Right ventricle myocardium superior (tissue), 1 donor: ENCODE data around the gene CDR2. TPM values are rescaled to one million over a fixed set of nuclear protein-coding genes. Genes with fewer than 3 reads are reported as not detected.
"Not testable (repeated sequence)": the region's sequence is repeated elsewhere in the genome, so short reads cannot be mapped to it uniquely, and the experiment has no call there.

Experiments used
- ATAC-seq: fragments of 200-7000 bp; cut with Tn5 transposase; one replicate; pipeline ENCODE4 v1.9.1; 2020; ENCODE audit warnings: mild to moderate bottlenecking; ENCODE audit not compliant: poor library complexity
- DNase-seq: peaks from one replicate; pipeline ENCODE4 v3.0.0-alpha.2; 2020
- intact Hi-C: fragments of 100-400 bp; cut with DNase I; formaldehyde crosslinking; loops from one replicate; pipeline ENCODE4 v1.11.2; 2022
- total RNA-seq: library from RNA; stranded (reverse); fragmentation: NEBNext Ultra II Directional; extraction: Animal tissue kit (Norgen Biotek cat#: 25700); gene quantifications from one replicate; pipeline ENCODE4 v1.2.1, GENCODE V29; 2021
- donor health status: DM: no; HTN: yes; CAD: no; lungs with severe emphysema.

CDR2 gene
- total RNA-seq, 1 donor from 2014 or later = 5.2 TPM

DNA sequence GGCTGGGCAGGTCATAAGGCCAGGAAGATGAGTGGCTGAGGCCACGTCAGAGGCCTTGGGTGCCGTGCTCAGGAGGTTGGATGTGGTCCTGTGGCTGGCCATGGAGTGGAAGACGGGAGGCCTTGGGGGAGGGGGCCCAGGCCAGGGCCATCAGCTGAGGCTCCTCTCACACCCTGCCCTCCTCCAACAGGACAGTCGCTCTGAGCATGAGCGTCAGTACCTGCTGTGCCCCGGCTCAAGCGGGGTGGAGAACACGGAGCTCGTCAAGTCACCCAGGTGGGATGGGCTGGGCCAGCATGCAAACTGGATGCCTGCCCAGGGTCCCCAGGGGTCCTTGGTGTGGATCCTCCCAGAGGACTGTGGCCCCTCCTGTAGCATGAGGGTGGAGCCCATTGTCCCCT, 58.0 kb downstream of the CDR2 start:
- intact Hi-C loops = no loop called here
- no peak for DNase-seq
- ATAC-seq = no peak

DNA sequence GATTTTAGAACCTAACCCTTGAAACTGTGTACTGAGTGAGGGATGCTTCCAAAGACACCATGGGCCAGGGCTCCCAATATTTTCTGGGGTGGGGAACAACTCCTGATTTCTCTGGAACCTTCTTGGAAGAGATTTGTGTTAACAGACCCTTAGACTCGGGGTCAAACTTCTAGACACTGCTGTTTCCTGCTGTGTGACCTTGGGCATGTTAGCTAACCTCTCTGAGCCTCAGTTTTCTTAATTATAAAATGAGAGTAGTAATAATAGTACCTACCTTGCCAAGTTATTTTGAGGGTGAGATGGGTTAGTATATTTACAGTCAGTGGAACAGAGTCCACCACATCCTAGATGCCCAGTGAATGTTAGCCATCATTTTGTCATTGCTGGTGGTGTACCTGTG, 58.4 kb downstream of the CDR2 start:
- intact Hi-C loops = no loop called here
- DNase-seq = no peak

DNA sequence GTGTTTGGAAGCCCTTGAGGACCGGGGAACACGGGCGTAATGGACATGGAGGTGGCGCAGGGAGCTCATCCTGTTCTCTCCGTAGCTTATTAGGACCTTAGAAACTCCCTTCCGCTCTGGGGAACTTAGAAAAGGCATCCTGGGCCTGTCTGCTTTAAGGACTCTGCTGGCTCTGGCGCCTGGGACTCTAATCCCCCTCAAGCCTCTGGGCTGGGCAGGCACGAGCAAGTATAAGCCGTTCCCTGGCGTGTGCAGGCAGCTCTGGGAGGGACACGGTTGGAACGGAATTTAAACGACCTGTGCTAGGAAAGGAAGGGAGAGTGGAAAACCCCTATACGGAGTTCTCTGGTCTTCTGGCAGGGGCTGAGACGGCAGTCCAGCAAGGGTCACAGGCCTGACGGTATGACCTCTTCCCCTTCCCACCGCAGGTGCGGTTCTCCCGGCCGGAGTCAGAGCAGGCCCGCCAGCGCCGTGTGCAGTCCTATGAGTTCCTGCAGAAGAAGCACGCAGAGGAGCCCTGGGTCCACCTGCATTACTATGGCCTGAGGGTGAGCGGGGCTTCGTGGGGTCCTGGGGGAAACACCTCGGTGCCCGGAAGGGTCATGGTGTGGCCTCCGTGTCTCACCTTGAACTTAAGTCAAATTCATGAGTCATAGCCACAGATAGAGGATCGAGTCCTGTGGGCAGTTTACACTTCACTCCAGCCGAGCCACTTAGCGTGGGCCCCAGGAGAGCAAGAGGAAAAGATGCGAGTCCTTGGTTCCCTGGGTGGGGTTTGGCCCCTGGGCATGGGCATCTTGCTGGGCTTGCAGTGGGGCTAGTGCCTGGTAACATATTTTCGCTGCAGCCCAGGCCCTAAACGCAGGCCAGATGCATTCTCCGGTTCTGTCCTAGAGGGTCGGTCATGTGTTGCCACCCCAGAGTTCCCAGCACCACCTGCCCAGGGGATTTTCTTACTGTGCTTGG, 59.5 kb downstream of the CDR2 start:
- ATAC-seq = no peak
- intact Hi-C loops = no loop called here
- DNase-seq = no peak

More for the DNA sequence above, 58.4 kb downstream of the CDR2 start:
- ATAC-seq = no peak

DNA sequence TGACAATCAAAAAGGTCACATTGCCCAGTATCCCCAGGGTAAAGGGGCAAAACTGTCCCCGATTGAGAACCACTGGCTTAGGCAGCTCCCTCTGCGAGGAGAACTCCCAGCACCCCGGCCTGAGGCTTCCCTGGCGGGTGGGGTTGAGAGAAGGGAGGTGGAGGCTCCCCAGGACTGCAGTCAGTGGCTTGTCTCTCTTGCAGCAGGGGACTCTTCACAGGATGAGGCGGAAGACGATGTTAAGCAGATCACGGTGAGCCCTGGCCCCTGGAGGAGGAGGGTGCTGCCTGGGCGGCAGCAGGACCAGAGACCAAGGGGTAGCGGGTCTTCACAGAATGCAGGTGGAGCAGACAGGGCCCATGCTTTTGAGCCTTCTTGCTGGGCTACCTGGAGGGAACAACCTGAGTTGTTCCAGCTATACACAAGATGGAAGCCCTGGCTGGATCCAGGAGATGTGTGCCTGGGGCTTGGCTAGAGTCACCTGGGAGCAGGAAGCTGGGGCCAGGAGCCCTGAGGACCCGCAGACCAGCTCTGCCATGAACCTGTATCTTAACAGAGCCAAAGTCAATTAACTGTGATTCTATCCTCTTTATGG, 60.4 kb downstream of the CDR2 start:
- ATAC-seq (no peak), DNase-seq (no peak)
- intact Hi-C loops = no loop called here

DNA sequence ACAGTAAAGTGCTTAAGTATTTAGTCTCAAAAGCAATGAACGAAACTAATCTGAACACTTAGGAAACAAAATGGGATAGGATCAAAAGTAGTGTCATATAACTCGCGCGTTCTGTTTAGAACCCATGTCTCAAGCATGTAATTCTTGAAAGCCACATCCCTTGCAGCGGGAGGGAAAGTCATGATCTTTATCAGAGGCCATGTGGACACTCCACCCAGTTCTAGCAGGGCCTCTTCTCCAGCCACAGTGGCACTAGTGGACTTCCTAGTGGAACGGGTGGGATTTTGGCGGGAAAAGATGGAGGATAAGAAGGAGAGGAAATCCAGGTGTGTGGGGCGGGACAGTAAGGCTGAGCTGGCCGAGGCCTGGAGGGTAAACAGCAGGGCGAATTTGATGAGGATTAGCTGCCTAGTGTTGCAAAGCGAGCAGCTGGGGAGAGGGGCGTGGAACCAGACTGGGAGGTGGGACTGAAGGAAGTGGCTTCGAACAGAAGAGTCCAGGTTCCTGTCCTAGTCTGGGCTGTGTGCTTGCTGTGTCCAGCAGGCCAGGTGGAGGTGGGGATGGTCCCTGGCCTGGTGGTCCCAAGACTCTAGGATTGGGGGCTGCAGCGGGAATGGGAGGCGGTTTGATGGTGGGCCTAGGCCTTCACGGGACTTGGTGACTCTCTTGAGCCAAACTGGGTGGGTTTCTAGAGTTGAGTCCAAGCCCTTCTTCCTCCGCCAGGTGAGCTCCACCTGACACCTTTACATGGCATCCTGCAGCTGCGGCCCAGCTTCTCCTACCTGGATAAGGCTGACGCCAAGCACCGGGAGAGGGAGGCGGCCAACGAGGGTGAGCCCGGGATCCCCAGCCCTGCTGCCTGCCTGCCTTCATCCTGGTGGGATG, 61.3 kb downstream of the CDR2 start:
- intact Hi-C loops = no loop called here
- DNase-seq = no peak
- no peak for ATAC-seq

DNA sequence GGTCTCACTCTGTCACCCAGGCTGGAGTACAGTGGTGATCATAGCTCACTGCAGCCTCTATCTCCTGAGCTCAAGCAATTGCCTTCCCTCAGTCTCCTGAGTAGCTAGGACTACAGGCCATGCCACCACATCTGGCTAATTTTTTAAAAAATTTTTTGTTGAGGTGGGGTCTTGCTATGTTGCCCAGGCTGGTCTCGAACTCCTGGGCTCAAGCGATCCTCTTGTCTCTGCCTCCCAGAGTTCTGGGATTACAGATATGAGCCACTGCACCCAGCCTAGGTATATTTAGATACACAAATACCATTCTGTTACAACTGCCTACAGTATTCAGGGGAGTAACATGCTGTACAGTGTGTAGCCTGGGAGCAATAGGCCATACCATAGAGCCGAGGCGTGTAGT, 62.9 kb downstream of the CDR2 start:
- ATAC-seq = no peak
- intact Hi-C loops = no loop called here
- DNase-seq = no peak

DNA sequence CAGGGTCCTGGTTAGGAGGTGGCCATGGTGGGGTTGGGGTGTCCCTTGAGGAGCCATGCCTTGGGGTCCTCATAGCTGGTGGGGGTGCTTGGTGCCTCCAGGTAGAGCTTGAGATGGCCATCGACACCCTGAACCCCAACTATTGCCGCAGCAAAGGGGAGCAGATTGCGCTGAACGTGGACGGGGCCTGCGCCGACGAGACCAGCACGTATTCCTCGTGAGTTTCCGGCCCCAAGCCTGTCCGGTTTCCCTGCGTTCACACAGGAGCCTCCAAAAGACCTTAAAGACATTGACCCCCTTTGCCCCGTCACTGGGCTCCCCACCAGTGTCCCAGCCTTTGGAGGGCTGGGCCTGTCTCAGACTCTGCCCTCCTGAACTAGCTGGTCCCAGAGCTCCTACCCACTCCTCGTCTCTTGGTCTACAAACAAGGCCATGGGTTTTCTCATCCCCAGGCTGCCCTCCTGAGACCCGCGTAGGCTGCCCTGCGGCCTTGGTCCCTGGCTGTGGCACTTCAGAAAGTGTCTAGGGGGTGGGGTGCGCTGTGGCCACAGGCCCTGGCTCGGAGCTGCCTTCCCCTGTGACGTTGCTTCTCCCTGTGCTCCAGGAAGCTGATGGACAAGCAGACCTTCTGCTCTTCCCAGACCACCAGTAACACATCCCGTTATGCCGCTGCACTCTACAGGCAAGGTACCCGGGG, 65.4 kb downstream of the CDR2 start:
- DNase-seq (no peak), ATAC-seq (no peak)
- intact Hi-C loops = no loop called here

DNA sequence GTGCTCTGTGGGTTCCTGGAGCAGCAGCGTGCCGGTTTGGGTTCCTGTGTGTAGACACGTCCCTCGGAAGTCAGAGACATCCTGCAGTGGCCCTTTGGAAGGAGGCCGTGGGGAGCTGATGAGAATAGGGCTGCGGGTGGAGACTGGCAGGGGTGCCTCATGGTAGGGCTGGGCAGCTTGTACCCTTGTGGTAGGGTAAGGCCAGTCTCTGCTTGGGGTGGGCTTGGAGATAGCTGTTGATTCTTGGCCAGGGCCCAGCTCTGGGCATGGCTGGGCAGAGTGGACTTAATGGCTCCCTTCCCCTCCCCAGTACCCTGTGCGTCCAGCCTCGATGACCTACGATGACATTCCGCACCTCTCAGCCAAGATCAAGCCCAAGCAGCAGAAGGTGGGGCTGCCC, 66.6 kb downstream of the CDR2 start:
- intact Hi-C loops = no loop called here

DNA sequence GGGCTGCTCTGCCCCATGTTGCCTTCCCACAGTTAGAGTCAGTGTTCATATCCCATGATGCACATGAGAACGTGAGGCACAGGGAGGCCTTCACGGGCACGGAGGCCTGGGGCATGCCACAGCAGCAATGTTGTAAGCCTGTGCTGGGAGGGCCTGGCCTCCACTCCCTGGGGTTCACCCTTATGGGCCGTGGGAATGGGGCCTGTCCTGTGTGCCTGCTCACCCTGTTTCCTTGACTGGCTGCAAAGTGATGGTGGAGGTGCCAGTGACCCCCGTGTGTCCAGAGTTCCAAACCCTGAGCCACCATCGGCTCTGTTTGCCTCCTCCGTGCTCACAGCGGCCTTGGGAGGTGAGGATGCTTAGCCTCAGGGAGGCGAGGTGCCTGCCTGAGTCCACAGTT, 67.6 kb downstream of the CDR2 start:
- intact Hi-C loops = no loop called here
- DNase-seq (no peak), ATAC-seq (no peak)

More for the DNA sequence above, 66.6 kb downstream of the CDR2 start:
- ATAC-seq = no peak
- DNase-seq = no peak

DNA sequence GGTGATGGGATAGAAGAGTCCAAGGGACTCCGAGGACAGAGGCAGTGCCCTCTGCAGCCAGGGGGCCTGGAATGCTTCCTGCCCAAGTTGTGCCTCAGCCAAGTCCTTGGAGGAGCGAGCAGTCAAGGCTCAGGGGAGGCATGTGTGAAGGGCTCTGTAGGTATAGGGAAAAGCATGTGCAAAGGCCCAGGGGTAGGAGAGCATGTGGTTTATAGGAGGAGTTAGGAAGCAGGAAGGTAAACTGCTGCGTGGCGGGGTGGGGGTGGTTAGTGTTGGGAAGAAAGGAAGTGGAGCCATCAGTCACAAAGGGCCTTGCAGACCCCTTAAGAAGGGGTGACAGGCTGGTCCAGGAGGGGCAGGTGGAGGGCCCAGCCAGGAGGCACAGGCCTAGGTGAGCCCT, 70.0 kb downstream of the CDR2 start:
- no peak for ATAC-seq
- intact Hi-C loops = no loop called here
- DNase-seq = no peak

DNA sequence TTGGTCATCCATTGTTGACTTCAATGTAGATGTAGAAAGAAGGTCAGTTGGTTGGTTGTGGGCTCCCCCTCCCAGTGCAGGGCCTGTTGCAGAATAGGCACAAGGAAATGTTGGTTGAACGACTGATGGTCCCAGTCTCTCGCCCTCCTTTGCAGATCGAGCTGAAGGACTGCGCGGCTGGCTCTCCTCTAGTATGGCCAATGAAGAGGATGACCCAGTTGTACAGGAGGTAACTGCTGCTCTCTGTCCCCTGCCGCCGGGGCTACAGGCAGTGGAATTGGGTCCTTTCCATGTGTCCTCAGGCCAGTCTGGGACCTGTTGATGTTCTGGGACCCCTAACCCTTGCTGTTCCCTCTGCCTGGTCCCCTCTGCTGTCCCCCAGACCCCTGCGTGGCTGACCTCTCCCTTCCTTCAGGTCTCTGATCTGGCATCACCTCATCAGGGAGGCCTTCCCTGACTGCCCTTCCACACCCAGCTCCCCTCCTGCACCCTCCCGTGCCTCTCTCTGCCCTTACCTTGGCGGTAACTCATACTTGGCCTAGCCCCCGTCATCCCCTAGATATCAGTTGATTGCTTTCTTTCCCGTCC, 71.5 kb downstream of the CDR2 start:
- intact Hi-C loops = no loop called here
- ATAC-seq (no peak), DNase-seq (no peak)

DNA sequence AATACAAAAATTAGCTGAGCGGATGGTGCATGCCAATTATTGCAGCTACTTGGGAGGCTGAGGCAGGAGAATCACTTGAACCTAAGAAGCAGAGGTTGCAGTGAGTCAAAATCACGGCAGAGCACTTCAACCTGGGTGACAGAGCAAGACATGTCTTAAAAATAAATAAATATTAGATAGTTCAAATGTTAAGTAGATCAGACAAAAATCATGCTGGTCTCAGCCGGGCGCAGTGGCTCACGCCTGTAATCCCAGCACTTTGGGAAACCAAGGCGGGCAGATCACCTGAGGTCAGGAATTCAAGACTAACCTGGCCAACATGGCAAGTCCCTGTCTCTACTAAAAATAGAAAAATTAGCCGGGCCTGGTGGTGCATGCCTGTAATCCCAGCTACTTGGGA, 73.0 kb downstream of the CDR2 start:
- intact Hi-C loops, ATAC-seq, DNase-seq: not testable (repeated sequence)

DNA sequence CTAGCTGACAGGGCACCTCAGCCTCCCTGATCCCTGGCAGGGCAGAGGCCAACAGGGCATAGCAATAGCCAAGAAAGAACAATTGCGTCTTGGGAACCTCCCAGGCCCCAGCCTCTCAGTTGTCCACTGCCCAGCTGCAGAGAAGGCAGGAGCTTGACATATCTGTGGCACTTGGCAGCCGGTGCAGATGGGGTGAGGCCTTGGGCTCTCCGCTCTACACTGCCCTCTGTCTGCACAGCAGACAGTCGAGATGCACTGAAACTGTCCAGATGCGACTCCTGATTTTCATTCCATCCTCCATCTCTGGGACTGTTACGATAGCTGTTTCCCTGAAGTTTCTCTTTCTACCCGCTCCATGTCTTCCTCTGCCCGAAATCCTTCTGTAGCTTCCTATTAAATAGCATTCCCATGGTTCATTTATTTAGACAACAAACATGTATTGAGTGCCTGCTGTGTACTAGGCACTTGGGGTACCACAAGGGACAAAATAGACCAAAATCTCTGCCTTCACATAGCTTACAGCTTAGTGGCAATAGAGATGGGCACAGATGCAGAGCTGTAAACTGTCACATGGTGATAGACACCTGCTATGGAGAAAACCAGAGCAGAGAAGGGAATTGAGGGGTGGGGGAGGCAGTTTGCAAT, 73.9 kb downstream of the CDR2 start:
- DNase-seq (peak; percentile 78), ATAC-seq (peak; percentile 24)

DNA sequence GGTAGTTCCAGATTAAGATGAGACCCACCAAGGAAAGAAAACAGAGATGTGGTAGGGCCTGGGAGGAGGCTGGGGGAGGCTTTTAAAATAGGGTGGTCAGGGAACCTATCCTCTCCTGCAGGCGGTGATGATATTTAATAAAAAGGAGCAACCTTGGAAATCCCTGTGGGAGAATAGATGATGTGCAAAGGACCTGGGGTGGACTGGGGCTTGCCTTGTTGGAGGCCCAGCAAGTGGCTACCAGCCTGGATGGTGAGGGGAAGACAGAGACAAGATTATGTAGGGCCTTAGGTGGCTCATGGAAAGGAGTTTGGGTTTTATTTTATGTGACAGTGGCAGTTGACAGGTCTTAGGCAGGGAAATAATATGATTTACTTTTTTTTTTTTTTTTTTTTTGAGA, 75.4 kb downstream of the CDR2 start:
- ATAC-seq = no peak
- intact Hi-C loops = loop anchor here (10.0 kb wide), 1 partner anchor 304 kb away; no protein-coding TSS in a partner anchor

More for the DNA sequence above, 73.9 kb downstream of the CDR2 start:
- intact Hi-C loops = no loop called here

DNA sequence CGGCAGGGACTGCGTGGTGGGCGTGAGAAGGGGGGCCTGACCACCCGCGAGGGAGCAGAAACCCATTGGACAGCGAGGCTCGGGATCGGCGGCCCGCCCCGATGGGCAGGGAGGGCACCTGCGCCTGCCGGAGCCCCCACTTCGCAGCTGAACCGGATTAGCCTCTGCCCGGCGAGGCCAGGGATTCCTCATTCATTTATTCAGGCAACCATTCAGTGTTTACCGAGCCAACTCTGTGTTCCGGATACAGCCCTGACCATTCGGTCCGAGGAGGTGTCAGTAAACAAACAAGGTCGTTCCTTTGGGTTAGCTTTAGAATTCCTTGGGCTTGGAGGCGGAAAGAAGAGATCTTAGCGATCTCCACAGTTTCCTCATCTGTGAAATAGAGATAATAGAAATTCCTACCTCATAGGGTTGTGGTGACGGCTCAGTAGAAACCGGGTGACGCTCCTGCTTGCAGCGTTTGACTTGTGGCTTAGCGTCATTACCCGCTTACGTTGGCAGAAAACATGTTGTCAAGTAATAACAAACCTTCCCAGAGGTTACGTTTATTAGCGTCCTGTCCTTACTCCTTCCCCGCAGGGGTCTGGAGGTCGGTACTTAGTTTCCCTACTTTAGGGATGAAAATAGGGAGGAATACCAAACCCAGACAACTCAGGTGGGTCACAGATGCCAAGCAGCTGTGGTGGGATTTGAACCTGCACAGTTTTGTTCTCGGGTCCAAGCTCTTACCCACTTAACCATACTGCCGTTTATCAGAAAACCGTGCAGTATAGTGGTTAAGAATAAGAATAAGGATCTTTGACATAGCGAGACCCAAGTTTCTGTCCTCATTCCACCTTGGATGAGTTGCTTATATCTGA, 76.3 kb downstream of the CDR2 start:
- intact Hi-C loops = loop anchor here (1.0 to 10.0 kb wide), 2 partner anchors 103 to 303 kb away; no protein-coding TSS in a partner anchor
- ATAC-seq (peak; percentile 55), DNase-seq (peak; percentile 73)

More for the DNA sequence above, 75.4 kb downstream of the CDR2 start:
- no peak for DNase-seq

DNA sequence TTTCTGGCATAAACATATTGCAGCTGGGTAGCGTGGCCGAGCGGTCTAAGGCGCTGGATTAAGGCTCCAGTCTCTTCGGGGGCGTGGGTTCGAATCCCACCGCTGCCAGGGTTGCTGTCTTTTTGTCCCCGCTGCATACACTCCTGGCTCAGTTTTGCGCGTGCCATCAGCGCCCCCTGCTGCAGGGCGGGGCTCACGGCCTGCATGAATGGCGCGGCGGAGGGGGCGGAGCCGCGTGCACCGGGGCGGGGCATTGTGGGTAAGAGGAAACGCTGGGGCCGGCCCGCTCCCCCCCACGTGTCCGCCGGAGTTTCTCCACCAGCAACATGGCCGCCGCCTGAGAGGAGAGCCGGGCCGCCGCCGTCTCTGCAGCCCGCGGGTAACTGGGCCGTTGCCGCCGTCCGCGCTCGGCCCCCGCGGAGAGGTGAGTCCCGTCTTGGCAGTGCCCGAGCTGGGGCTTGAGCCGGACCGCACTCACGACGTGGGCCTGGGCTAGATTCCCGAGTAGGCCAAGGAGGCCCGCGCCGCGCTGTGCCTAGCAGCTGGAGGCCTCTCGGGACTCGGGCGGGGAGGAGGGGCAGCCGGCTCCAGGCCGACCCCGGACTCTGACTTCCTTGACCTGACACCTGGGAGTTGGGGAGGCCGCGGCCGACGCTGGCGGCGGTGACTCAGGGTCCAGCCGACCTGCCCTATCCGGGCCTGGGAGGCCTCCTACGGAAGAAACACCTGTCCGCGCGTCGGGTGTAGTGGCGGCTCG, 77.1 kb downstream of the CDR2 start, which contains the start of gene POLR3E:
Gene POLR3E (plus strand): TSS at position 296 of the 757 bp plus-strand sequence. CDS start 5,560 bp downstream, outside the sequence.
- DNase-seq (peak; percentile 100), ATAC-seq (peak; percentile 97)
- intact Hi-C loops = loop anchor here (1.0 to 10.0 kb wide), 2 partner anchors 102 to 302 kb away; no protein-coding TSS in a partner anchor
